ENCODE measurements around the gene IPP. TPM values are rescaled to one million over a fixed set of nuclear protein-coding genes. Genes with fewer than 3 reads are reported as not detected.
"Not testable (repeated sequence)": the region's sequence is repeated elsewhere in the genome, so short reads cannot be mapped to it uniquely, and the experiment has no call there.

Gene IPP
- total RNA-seq, 1 donor: 0.54 TPM

GRCh38 chr1:45746922-45747321, 3.5 kb downstream of the IPP start:
- DNase-seq (ENCODE audit: low read depth in 2 of 3, low spot score in 2 of 3): no peak

- DNase-seq (ENCODE audit: low read depth in 2 of 3, low spot score in 2 of 3): not testable (repeated sequence)
Observed at GRCh38 chr1:45739641-45740156, 10.8 kb downstream of the IPP start.

GRCh38 chr1:45739137-45739536, 11.3 kb downstream of the IPP start:
- DNase-seq (ENCODE audit: low read depth in 2 of 3, low spot score in 2 of 3): no peak

- DNase-seq (ENCODE audit: low read depth in 2 of 3, low spot score in 2 of 3): no peak
Observed at GRCh38 chr1:45730780-45731319, 19.6 kb downstream of the IPP start.

- DNase-seq (ENCODE audit: low read depth in 2 of 3, low spot score in 2 of 3): no peak
Observed at GRCh38 chr1:45730075-45730779, 20.2 kb downstream of the IPP start.

GRCh38 chr1:45726007-45726406, 24.4 kb downstream of the IPP start:
- not testable (repeated sequence) for DNase-seq (ENCODE audit: low read depth in 2 of 3, low spot score in 2 of 3)

- DNase-seq (ENCODE audit: low read depth in 2 of 3, low spot score in 2 of 3): no peak
Observed at GRCh38 chr1:45723248-45723930, 27.1 kb downstream of the IPP start.

- DNase-seq (ENCODE audit: low read depth in 2 of 3, low spot score in 2 of 3): no peak
Observed at GRCh38 chr1:45722809-45723208, 27.6 kb downstream of the IPP start.

GRCh38 chr1:45721207-45721606, 29.2 kb downstream of the IPP start:
- DNase-seq (ENCODE audit: low read depth in 2 of 3, low spot score in 2 of 3): no peak

- DNase-seq (ENCODE audit: low read depth in 2 of 3, low spot score in 2 of 3): no peak
Observed at GRCh38 chr1:45718289-45718688, 32.2 kb downstream of the IPP start.

- DNase-seq (ENCODE audit: low read depth in 2 of 3, low spot score in 2 of 3): not testable (repeated sequence)
Observed at GRCh38 chr1:45717386-45717785, 33.1 kb downstream of the IPP start.

GRCh38 chr1:45716700-45717099, 33.8 kb downstream of the IPP start:
- DNase-seq (ENCODE audit: low read depth in 2 of 3, low spot score in 2 of 3): no peak

GRCh38 chr1:45713711-45714110, 36.7 kb downstream of the IPP start:
- no peak for DNase-seq (ENCODE audit: low read depth in 2 of 3, low spot score in 2 of 3)

- no peak for DNase-seq (ENCODE audit: low read depth in 2 of 3, low spot score in 2 of 3)
Observed at GRCh38 chr1:45704637-45705036, 45.8 kb downstream of the IPP start.

- no peak for DNase-seq (ENCODE audit: low read depth in 2 of 3, low spot score in 2 of 3)
Observed at GRCh38 chr1:45694823-45695222, 55.6 kb downstream of the IPP start.

- not testable (repeated sequence) for DNase-seq (ENCODE audit: low read depth in 2 of 3, low spot score in 2 of 3)
Observed at GRCh38 chr1:45693811-45694210, 56.6 kb downstream of the IPP start.

- peak; percentile 67 to 94 (median 91) for DNase-seq (ENCODE audit: low read depth in 2 of 3, low spot score in 2 of 3)
Observed at GRCh38 chr1:45687754-45688740, 62.4 kb downstream of the IPP start, which contains the start of gene TMEM69. Gene TMEM69, plus strand, starts transcription at chr1:45688181. Its CDS starts 2,888 bp downstream, at chr1:45691069.

GRCh38 chr1:45687014-45687753, 63.3 kb downstream of the IPP start:
- peak; percentile 95 to 99 (median 99) for DNase-seq (ENCODE audit: low read depth in 2 of 3, low spot score in 2 of 3)

- peak; percentile 96 to 98 (median 97) for DNase-seq (ENCODE audit: low read depth in 2 of 3, low spot score in 2 of 3)
Observed at GRCh38 chr1:45686288-45687013, 64.0 kb downstream of the IPP start, which contains the start of gene GPBP1L1. Gene GPBP1L1, minus strand, starts transcription at chr1:45686533. Its CDS starts 27,446 bp downstream, at chr1:45659087.
